ENCODE data around the gene ZNF418. TPM values are rescaled to one million over a fixed set of nuclear protein-coding genes. Genes with fewer than 3 reads are reported as not detected.
A peak's percentile ranks its signal among the peaks of the same experiment; 100 is the strongest.

Gene ZNF418
- total and polyA plus RNA-seq, 2 of the 13 experiments (the other 11 are each of a cell fraction or from before 2014, with no cell fraction given) = 0.07 to 0.27 TPM

- TF ChIP-seq NONO (IDR thresholded peaks at IDR 0.05) (no peak), NONO (CRISPR knock-in tag; conservative IDR thresholded peaks at IDR 0.05) (peak; percentile 72), TFDP1 (CRISPR knock-in tag; IDR thresholded peaks at IDR 0.05; ENCODE audit: borderline replicate concordance) (peak; percentile 96), ZNF274 (CRISPR knock-in tag; IDR thresholded peaks at IDR 0.05) (0 out of 2 replicates have a peak, but pooled peaks have one; percentile 45), ELF3 (CRISPR knock-in tag; IDR thresholded peaks at IDR 0.05) (peak; percentile 88), CENPT (CRISPR knock-in tag; IDR thresholded peaks at IDR 0.05; ENCODE audit: low read depth) (no peak), NR1H2 (CRISPR knock-in tag; IDR thresholded peaks at IDR 0.05; ENCODE audit: borderline replicate concordance, low read depth) (no peak), KDM6A (CRISPR knock-in tag; IDR thresholded peaks at IDR 0.05; ENCODE audit: low read depth) (no peak), SMAD1 (CRISPR knock-in tag; IDR thresholded peaks at IDR 0.05; ENCODE audit: borderline replicate concordance, low read depth) (no peak), ZNF138 (CRISPR knock-in tag; IDR thresholded peaks at IDR 0.05; ENCODE audit: low read depth) (no peak; the same call in 1 of the 2 replicates), POLR2A (IDR thresholded peaks at IDR 0.05; ENCODE audit: insufficient read depth in 1 of 2, low read depth in 2 of 2, low read length in 2 of 2) (peak; percentile 55 to 60; a peak in 3 of 4 replicates)
- TF ChIP-seq, protein P1, sequence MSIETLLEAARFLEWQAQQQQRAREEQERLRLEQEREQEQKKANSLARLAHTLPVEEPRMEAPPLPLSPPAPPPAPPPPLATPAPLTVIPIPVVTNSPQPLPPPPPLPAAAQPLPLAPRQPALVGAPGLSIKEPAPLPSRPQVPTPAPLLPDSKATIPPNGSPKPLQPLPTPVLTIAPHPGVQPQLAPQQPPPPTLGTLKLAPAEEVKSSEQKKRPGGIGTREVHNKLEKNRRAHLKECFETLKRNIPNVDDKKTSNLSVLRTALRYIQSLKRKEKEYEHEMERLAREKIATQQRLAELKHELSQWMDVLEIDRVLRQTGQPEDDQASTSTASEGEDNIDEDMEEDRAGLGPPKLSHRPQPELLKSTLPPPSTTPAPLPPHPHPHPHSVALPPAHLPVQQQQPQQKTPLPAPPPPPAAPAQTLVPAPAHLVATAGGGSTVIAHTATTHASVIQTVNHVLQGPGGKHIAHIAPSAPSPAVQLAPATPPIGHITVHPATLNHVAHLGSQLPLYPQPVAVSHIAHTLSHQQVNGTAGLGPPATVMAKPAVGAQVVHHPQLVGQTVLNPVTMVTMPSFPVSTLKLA (IDR thresholded peaks at IDR 0.05) = peak; percentile 40; the same call in 1 of the 2 replicates
- TF ChIP-seq, protein P2, sequence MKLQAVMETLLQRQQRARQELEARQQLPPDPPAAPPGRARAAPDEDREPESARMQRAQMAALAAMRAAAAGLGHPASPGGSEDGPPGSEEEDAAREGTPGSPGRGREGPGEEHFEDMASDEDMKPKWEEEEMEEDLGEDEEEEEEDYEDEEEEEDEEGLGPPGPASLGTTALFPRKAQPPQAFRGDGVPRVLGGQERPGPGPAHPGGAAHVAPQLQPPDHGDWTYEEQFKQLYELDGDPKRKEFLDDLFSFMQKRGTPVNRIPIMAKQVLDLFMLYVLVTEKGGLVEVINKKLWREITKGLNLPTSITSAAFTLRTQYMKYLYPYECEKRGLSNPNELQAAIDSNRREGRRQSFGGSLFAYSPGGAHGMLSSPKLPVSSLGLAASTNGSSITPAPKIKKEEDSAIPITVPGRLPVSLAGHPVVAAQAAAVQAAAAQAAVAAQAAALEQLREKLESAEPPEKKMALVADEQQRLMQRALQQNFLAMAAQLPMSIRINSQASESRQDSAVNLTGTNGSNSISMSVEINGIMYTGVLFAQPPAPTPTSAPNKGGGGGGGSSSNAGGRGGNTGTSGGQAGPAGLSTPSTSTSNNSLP (IDR thresholded peaks at IDR 0.05; ENCODE audit: low read depth, low read length) = no peak
- TF ChIP-seq, protein P3, sequence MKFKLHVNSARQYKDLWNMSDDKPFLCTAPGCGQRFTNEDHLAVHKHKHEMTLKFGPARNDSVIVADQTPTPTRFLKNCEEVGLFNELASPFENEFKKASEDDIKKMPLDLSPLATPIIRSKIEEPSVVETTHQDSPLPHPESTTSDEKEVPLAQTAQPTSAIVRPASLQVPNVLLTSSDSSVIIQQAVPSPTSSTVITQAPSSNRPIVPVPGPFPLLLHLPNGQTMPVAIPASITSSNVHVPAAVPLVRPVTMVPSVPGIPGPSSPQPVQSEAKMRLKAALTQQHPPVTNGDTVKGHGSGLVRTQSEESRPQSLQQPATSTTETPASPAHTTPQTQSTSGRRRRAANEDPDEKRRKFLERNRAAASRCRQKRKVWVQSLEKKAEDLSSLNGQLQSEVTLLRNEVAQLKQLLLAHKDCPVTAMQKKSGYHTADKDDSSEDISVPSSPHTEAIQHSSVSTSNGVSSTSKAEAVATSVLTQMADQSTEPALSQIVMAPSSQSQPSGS (CRISPR knock-in tag; IDR thresholded peaks at IDR 0.05) = peak; percentile 59
These were observed 12.4 kb upstream of the ZNF418 start, which contains the start of gene ZNF256 (continued) for GRCh38 chr19:57947419-57948134.

All from HepG2 (cell line).